HCT116 (cell line): ENCODE measurements around the gene CAPN10.

Experiments used
- CEBPB ChIP-seq: IDR thresholded peaks from 2 replicates; pipeline ENCODE4 v1.6.1; 2012; ENCODE audit warnings: low read depth
- ELF1 ChIP-seq: IDR thresholded peaks from 2 replicates; pipeline ENCODE4 v1.6.1; 2012; ENCODE audit warnings: low read depth, borderline replicate concordance
- EZH2 ChIP-seq: fragments of 200-600 bp; sonication (generic); IDR thresholded peaks from 2 replicates; pipeline ENCODE4 v1.6.1; 2017; ENCODE audit warnings: antibody characterized with exemption, mixed run types
- EZH2phosphoT487 ChIP-seq: fragments of 200-600 bp; IDR thresholded peaks from 2 replicates; pipeline ENCODE4 v1.6.1; 2018; ENCODE audit warnings: antibody characterized with exemption, borderline replicate concordance
- JUND ChIP-seq: IDR thresholded peaks from 2 replicates; pipeline ENCODE4 v1.6.1; 2012
- POLR2A ChIP-seq: IDR thresholded peaks from 2 replicates; pipeline ENCODE4 v1.7.0; 2011; ENCODE audit warnings: borderline replicate concordance; ENCODE audit not compliant: insufficient read depth, insufficient read length; ENCODE audit errors: extremely low read depth
- POLR2AphosphoS5 ChIP-seq: IDR thresholded peaks from 2 replicates; pipeline ENCODE4 v1.6.1; 2011; ENCODE audit warnings: mild to moderate bottlenecking, low read depth, low read length, moderate library complexity
- RAD21 ChIP-seq: IDR thresholded peaks from 2 replicates; pipeline ENCODE4 v1.6.1; 2012; ENCODE audit warnings: low read depth, mild to moderate bottlenecking
- SP1 ChIP-seq: IDR thresholded peaks from 2 replicates; pipeline ENCODE4 v1.6.1; 2012; ENCODE audit warnings: low read depth
- TCF7L2 ChIP-seq: IDR thresholded peaks from 2 replicates; pipeline ENCODE4 v1.7.0; 2011; ENCODE audit warnings: borderline replicate concordance, inconsistent platforms; ENCODE audit not compliant: insufficient read depth, insufficient read length; ENCODE audit errors: extremely low read depth
- ZNF274 ChIP-seq: fragments of 200-500 bp; sonication (Bioruptor generic); IDR thresholded peaks from 2 replicates; pipeline ENCODE4 v1.6.1; 2014; ENCODE audit warnings: mild to moderate bottlenecking, low read depth, low read length, inconsistent platforms
- TF ChIP-seq, protein P1 (sequence below), 3 experiments: fragments of 200-600 bp in 1 of 3; sonication (generic) in 1 of 3; IDR thresholded peaks in 2 of 3; conservative IDR thresholded peaks in 1 of 3; 2 replicates each; pipeline ENCODE4 v1.5.1; 2012 to 2017; ENCODE audit warnings: low read depth in 2 of 3, low read length in 2 of 3, antibody characterized with exemption in 1 of 3, borderline replicate concordance in 1 of 3, control low read depth in 1 of 3, mild to moderate bottlenecking in 1 of 3, mixed read lengths in 1 of 3, mixed run types in 1 of 3, moderate library complexity in 1 of 3; ENCODE audit not compliant: insufficient read depth in 1 of 3
- TF ChIP-seq, protein P2 (sequence below): IDR thresholded peaks from 2 replicates; pipeline ENCODE4 v1.6.1; 2011; ENCODE audit warnings: mild to moderate bottlenecking, low read length, moderate library complexity; ENCODE audit not compliant: insufficient replicate concordance; ENCODE audit errors: extremely low read depth
- TF ChIP-seq, protein P3 (sequence below): IDR thresholded peaks from 2 replicates; pipeline ENCODE4 v1.6.1; 2012; ENCODE audit warnings: low read depth

DNA sequence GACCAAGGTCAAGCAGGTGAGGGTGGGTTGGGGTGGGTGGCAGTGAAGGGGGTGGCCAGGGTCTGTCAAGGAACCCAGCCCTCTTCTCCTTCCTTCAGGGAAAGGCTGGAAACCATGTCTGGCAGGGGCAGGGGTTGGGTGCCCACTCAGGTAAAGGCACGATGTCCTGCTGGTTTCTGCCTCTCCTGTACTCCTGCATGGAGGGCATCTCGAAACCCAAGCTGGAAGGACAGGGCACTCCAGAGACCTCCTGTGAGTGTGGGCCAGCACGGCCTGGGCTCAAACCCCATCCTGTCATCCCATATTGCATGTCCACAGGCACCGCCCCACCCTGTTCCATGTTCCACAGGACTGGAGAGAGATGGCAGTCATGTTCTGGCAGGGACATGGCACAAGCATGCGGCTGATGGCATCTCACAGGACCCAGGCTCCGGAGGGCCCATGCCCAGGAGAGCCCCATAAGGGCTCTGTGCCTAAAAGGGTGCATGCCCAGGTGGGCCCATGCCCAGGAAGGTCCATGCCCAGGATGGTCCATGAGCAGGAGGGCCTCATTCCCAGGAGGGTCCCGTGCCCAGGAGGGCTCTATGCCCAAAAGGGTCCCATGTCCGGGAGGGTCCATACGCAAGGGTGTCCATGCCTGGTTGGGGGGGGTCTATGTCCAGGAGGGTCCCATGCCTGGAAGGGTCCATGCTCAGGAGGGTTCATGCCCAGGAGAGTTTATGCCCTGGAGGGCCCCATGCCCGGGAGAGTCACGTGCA, 45.2 kb downstream of the CAPN10 start:
- TF ChIP-seq POLR2A (no peak), POLR2AphosphoS5 (no peak), ZNF274 (no peak), ELF1 (no peak), CEBPB (no peak), EZH2 (no peak), TCF7L2 (no peak), EZH2phosphoT487 (no peak), RAD21 (no peak), SP1 (no peak), JUND (no peak)
- TF ChIP-seq, protein P1, sequence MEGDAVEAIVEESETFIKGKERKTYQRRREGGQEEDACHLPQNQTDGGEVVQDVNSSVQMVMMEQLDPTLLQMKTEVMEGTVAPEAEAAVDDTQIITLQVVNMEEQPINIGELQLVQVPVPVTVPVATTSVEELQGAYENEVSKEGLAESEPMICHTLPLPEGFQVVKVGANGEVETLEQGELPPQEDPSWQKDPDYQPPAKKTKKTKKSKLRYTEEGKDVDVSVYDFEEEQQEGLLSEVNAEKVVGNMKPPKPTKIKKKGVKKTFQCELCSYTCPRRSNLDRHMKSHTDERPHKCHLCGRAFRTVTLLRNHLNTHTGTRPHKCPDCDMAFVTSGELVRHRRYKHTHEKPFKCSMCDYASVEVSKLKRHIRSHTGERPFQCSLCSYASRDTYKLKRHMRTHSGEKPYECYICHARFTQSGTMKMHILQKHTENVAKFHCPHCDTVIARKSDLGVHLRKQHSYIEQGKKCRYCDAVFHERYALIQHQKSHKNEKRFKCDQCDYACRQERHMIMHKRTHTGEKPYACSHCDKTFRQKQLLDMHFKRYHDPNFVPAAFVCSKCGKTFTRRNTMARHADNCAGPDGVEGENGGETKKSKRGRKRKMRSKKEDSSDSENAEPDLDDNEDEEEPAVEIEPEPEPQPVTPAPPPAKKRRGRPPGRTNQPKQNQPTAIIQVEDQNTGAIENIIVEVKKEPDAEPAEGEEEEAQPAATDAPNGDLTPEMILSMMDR (IDR thresholded peaks at IDR 0.05 in 2 of 3, conservative IDR thresholded peaks at IDR 0.05 in 1 of 3; ENCODE audit: borderline replicate concordance in 1 of 3, insufficient read depth in 1 of 3, low read depth in 2 of 3, low read length in 2 of 3), result no peak
- TF ChIP-seq, protein P2, sequence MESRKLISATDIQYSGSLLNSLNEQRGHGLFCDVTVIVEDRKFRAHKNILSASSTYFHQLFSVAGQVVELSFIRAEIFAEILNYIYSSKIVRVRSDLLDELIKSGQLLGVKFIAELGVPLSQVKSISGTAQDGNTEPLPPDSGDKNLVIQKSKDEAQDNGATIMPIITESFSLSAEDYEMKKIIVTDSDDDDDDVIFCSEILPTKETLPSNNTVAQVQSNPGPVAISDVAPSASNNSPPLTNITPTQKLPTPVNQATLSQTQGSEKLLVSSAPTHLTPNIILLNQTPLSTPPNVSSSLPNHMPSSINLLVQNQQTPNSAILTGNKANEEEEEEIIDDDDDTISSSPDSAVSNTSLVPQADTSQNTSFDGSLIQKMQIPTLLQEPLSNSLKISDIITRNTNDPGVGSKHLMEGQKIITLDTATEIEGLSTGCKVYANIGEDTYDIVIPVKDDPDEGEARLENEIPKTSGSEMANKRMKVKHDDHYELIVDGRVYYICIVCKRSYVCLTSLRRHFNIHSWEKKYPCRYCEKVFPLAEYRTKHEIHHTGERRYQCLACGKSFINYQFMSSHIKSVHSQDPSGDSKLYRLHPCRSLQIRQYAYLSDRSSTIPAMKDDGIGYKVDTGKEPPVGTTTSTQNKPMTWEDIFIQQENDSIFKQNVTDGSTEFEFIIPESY, result no peak
- TF ChIP-seq, protein P3, sequence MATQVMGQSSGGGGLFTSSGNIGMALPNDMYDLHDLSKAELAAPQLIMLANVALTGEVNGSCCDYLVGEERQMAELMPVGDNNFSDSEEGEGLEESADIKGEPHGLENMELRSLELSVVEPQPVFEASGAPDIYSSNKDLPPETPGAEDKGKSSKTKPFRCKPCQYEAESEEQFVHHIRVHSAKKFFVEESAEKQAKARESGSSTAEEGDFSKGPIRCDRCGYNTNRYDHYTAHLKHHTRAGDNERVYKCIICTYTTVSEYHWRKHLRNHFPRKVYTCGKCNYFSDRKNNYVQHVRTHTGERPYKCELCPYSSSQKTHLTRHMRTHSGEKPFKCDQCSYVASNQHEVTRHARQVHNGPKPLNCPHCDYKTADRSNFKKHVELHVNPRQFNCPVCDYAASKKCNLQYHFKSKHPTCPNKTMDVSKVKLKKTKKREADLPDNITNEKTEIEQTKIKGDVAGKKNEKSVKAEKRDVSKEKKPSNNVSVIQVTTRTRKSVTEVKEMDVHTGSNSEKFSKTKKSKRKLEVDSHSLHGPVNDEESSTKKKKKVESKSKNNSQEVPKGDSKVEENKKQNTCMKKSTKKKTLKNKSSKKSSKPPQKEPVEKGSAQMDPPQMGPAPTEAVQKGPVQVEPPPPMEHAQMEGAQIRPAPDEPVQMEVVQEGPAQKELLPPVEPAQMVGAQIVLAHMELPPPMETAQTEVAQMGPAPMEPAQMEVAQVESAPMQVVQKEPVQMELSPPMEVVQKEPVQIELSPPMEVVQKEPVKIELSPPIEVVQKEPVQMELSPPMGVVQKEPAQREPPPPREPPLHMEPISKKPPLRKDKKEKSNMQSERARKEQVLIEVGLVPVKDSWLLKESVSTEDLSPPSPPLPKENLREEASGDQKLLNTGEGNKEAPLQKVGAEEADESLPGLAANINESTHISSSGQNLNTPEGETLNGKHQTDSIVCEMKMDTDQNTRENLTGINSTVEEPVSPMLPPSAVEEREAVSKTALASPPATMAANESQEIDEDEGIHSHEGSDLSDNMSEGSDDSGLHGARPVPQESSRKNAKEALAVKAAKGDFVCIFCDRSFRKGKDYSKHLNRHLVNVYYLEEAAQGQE, result no peak
